ENCODE data around the gene SMIM9.

SMIM9 gene

DNA sequence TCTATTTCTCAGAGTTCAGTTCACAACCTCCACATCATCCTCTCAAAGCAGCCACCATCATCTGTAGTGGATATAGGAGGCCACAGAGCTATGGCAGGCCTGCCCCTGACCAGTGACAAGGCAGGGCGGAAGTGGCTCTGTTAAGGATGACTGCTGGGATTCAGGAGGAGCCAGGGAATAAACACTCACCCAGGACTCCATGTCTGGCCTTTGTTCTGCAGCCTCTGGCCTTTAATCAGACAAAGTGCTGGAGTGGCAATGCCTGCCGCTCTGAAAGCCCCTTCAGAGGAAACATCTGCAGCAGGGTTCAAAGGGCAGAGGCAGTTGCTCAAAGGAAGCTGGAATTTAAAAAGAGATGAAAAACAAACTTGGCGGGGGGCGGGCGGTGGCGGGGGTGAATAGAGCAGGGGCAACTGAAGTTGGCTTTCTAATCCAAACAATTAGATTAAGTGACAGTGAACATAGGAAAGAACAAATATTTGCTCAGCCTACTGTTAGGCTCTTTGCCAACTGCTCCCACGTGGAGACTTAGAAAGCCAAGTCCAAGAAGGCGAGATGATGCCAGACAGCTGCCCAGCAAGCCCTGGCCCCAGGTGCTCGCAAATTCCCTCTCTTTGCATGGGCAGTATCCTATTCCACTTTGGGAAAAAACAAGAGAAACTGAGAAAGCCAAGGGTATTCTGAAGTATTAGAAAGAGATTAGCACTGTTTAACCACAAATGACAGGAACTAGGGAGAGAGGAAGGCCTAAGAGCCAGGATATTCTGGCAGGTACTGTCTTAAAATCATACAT lies 34.7 kb downstream of the SMIM9 start:
- no peaks in the 10 kb centered on the region for H3K9me3 ChIP-seq (ENCODE audit: control insufficient read depth, low read length)
- peaks cover 18% of the 10 kb centered on the region for H3K4me1 ChIP-seq (ENCODE audit: control insufficient read depth, insufficient read depth, low read length)
- peaks cover 3% of the 10 kb centered on the region for H3K27me3 ChIP-seq (replicated peaks; ENCODE audit: control insufficient read depth, insufficient read depth, low read length)
- H3K36me3 ChIP-seq (ENCODE audit: control insufficient read depth, insufficient read depth, low read length, severe bottlenecking), result no peaks in the 10 kb centered on the region
- DNase-seq (ENCODE audit: low read depth), result no peak
- H3K9ac ChIP-seq (ENCODE audit: low read length), result no peak overlapping the region
- no peak overlapping the region for H3K4me3 ChIP-seq (ENCODE audit: low read length)

DNA sequence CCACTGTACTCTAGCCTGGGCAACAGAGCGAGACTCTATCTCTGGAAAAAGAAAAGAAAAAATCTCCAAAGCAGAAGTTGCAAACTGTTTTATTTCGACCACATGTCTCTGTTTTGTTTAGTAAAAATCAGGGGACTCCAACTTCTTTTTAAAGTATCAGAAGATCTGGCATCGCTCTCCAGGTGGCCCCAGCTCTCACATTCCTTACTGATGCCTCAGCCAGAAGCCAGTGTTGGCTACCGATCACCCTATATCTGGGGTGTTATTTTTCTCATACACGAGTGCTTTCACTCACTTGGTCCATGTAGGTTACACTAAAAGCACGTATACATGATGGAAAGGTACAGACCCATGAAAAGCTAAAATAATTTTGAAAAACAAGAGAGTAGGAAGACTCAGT lies 37.5 kb downstream of the SMIM9 start:
- no peak overlapping the region for H3K4me3 ChIP-seq (ENCODE audit: low read length)
- no peak overlapping the region for H3K9ac ChIP-seq (ENCODE audit: low read length)
- DNase-seq (ENCODE audit: low read depth), result no peak
- H3K27me3 ChIP-seq (replicated peaks; ENCODE audit: control insufficient read depth, insufficient read depth, low read length), result peaks cover 3% of the 10 kb centered on the region
- no peaks in the 10 kb centered on the region for H3K9me3 ChIP-seq (ENCODE audit: control insufficient read depth, low read length)
- no peaks in the 10 kb centered on the region for H3K36me3 ChIP-seq (ENCODE audit: control insufficient read depth, insufficient read depth, low read length, severe bottlenecking)
- peaks cover 11% of the 10 kb centered on the region for H3K4me1 ChIP-seq (ENCODE audit: control insufficient read depth, insufficient read depth, low read length)

DNA sequence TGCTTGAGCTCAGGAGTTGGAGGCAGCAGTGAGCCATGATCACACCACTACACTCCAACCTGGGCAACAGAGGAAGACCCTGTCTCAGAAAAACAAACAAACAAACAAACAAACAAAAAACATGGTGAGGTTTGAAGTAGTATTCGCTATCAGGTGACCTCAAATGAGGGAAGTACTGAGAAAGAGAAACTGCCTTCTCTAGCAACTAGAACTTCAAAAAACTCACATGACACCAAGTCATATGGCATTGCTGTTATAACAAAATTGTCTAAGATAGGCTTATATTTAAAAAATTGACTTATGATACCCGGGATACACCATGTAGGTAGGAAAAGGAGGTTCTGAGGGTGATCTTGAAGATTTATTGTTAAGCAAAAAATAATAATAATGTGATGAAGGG lies 39.4 kb downstream of the SMIM9 start:
- no peaks in the 10 kb centered on the region for H3K36me3 ChIP-seq (ENCODE audit: control insufficient read depth, insufficient read depth, low read length, severe bottlenecking)
- no peaks in the 10 kb centered on the region for H3K27me3 ChIP-seq (replicated peaks; ENCODE audit: control insufficient read depth, insufficient read depth, low read length)
- DNase-seq (ENCODE audit: low read depth), result no peak
- H3K9me3 ChIP-seq (ENCODE audit: control insufficient read depth, low read length), result no peaks in the 10 kb centered on the region
- no peak overlapping the region for H3K9ac ChIP-seq (ENCODE audit: low read length)
- peaks cover 4% of the 10 kb centered on the region for H3K4me1 ChIP-seq (ENCODE audit: control insufficient read depth, insufficient read depth, low read length)
- no peak overlapping the region for H3K4me3 ChIP-seq (ENCODE audit: low read length)

DNA sequence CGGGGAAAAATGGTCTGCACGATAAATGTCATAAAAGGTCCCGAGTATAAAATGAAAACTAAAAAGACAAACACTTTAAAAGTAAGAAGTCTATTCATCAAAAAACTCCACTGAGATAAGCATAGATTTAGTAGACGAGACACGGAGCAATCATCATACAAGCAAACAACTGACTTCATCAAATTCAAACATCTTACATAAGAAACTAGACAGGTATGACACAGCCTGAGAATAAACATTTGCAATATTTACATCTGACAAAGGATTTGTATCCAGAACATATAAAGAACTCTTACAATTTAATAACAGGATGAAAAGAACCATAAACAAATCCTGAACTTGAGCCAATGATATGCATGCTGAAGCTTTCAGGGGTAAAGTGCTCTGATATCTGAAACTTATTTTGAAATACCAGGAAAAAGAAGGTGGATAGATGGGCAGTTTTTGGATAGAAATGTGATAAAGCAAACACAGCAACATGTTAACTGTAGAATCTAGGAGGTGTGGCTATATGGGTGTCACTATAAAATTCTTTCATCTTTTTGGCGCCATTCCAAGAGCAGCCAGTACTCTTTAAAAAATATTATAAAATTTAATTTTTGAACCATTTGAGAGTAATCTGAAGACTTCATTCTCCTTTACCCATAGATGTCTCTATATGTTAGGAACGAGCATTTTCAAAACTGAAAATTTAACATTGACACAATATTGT lies 41.2 kb downstream of the SMIM9 start:
- no peak for DNase-seq (ENCODE audit: low read depth)
- Histone ChIP-seq H3K36me3 (ENCODE audit: control insufficient read depth, insufficient read depth, low read length, severe bottlenecking) (no peaks in the 10 kb centered on the region), H3K9ac (ENCODE audit: low read length) (no peak overlapping the region), H3K27me3 (replicated peaks; ENCODE audit: control insufficient read depth, insufficient read depth, low read length) (no peaks in the 10 kb centered on the region), H3K9me3 (ENCODE audit: control insufficient read depth, low read length) (no peaks in the 10 kb centered on the region), H3K4me3 (ENCODE audit: low read length) (no peak overlapping the region), H3K4me1 (ENCODE audit: control insufficient read depth, insufficient read depth, low read length) (no peaks in the 10 kb centered on the region)

DNA sequence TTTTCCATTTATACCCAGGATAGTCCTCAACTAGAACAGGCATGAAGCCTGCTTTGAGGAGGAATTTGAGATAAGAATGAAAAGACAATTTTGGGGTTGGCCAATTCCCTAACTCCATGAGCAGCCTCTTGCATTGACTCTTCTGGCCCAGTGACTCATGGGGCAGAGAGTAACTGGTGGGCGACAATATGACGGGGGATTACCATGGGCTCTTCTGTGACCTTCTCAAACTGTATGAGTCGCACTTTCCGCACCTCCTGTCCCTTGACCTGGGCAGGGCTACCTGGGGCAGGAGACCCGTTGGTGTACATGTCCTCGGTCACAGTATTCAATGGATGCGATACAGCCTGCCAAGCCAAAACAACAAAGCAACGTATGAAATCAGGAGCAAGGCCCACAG lies 42.5 kb downstream of the SMIM9 start:
- H3K9me3 ChIP-seq (ENCODE audit: control insufficient read depth, low read length), result no peaks in the 10 kb centered on the region
- DNase-seq (ENCODE audit: low read depth), result no peak
- no peaks in the 10 kb centered on the region for H3K4me1 ChIP-seq (ENCODE audit: control insufficient read depth, insufficient read depth, low read length)
- no peaks in the 10 kb centered on the region for H3K36me3 ChIP-seq (ENCODE audit: control insufficient read depth, insufficient read depth, low read length, severe bottlenecking)
- H3K9ac ChIP-seq (ENCODE audit: low read length), result no peak overlapping the region
- no peak overlapping the region for H3K4me3 ChIP-seq (ENCODE audit: low read length)
- H3K27me3 ChIP-seq (replicated peaks; ENCODE audit: control insufficient read depth, insufficient read depth, low read length), result no peaks in the 10 kb centered on the region

DNA sequence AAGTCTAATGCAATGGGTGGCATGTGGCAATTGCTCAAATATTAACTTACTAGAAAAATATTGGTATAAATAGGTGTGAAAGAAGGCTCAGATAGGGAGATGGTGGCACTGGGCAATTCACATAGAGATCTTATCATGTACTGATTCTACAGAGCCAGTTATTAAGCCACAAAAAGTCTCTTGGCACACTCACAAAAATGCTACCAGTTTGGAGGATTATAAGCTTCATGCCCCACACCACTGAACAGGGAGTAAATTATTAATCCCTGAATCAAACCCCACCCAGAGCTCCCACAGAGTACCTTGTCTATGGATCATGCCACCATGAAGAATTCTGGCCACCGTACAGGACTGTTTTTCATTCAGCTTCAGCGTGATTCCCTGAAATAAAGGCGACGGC lies 43.0 kb downstream of the SMIM9 start:
- H3K9me3 ChIP-seq (ENCODE audit: control insufficient read depth, low read length), result no peaks in the 10 kb centered on the region
- no peaks in the 10 kb centered on the region for H3K4me1 ChIP-seq (ENCODE audit: control insufficient read depth, insufficient read depth, low read length)
- no peak for DNase-seq (ENCODE audit: low read depth)
- H3K9ac ChIP-seq (ENCODE audit: low read length), result no peak overlapping the region
- H3K27me3 ChIP-seq (replicated peaks; ENCODE audit: control insufficient read depth, insufficient read depth, low read length), result no peaks in the 10 kb centered on the region
- H3K4me3 ChIP-seq (ENCODE audit: low read length), result no peak overlapping the region
- H3K36me3 ChIP-seq (ENCODE audit: control insufficient read depth, insufficient read depth, low read length, severe bottlenecking), result no peaks in the 10 kb centered on the region

DNA sequence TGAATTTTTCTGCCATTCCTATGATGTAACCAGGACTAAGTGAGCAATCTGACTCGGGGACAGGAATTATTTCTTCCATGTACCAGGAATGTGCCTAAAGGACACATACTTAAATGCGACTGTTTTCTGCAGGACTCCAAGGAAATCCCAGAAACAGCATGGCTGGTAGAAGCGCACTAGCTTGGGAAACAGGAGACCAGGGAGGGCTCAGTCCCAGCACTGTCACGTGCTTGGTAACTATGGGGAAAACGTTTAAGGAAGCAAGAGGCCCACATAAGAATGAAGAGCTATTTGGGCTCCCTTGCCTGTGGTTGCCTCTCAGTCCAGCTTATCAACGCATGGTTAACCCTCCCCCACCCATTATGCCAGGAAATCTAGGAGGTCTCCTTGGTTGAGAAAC lies 48.7 kb downstream of the SMIM9 start:
- peaks cover 14% of the 10 kb centered on the region for H3K36me3 ChIP-seq (ENCODE audit: control insufficient read depth, insufficient read depth, low read length, severe bottlenecking)
- no peak for DNase-seq (ENCODE audit: low read depth)
- H3K4me1 ChIP-seq (ENCODE audit: control insufficient read depth, insufficient read depth, low read length), result peaks cover 4% of the 10 kb centered on the region
- H3K27me3 ChIP-seq (replicated peaks; ENCODE audit: control insufficient read depth, insufficient read depth, low read length), result no peaks in the 10 kb centered on the region
- no peaks in the 10 kb centered on the region for H3K9me3 ChIP-seq (ENCODE audit: control insufficient read depth, low read length)
- H3K9ac ChIP-seq (ENCODE audit: low read length), result no peak overlapping the region
- no peak overlapping the region for H3K4me3 ChIP-seq (ENCODE audit: low read length)

DNA sequence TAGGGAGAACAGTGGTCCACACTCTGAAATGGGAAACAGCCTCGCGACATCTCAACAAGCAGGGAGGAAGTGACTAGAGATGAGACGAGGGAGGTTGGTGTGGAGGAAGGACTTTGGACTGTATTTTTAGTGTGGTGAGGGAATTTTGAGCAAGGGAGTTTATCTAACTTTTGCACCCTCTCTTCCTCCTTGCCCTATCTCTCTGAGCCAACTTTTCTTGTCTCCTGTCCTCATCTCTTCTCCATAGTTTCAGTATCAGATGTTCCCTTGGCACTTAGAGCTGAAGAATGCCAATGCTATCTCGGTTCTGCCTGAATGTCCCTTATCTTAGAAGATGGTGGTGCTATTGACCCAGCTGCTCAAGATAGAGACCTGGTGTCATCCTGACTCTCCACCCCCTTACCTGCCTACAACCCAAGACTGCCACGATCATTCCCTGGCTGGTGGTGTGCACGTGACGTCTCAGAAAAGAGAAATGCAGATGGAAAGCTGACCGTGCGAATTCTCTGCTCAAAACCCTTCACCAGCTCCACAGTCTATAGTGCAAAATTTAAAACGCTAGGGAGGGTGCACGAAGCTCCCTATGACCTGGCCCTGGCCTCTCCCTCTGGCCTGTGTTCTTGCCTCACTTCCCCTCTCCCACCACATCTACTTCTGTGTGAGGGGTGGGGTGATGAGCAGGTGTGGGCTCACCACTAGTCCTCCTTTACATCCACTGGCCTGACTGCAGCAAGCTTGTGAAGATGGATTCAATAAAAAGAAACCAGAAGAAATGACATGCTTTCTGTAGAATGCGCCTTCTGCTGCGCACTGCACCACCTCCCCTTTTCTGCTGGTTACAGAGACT lies 50.1 kb downstream of the SMIM9 start:
- Histone ChIP-seq H3K9me3 (ENCODE audit: control insufficient read depth, low read length) (no peaks in the 10 kb centered on the region), H3K9ac (ENCODE audit: low read length) (no peak overlapping the region), H3K4me1 (ENCODE audit: control insufficient read depth, insufficient read depth, low read length) (peaks cover 4% of the 10 kb centered on the region), H3K27me3 (replicated peaks; ENCODE audit: control insufficient read depth, insufficient read depth, low read length) (no peaks in the 10 kb centered on the region), H3K36me3 (ENCODE audit: control insufficient read depth, insufficient read depth, low read length, severe bottlenecking) (peaks cover 14% of the 10 kb centered on the region), H3K4me3 (ENCODE audit: low read length) (no peak overlapping the region)
- no peak for DNase-seq (ENCODE audit: low read depth)

DNA sequence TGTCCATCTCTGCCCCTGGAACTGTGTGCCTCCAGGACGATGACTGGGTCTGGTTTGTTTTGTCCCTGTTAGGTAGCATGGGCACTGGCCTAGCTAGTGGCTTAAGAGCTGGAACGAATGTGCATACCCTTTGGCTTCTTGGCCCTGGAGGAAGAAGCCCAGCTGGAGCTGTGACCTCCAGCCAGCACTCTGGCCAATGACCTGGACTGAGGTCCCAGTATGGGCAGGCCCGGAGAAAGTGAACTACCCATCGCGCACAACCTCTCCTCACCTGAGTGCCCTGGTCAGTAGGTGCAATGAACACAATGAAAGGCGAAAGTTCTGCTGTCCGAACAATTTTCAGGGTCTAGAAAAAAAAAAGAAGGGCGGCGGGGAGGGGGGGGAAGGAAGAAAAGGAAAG lies 53.5 kb downstream of the SMIM9 start:
- no peak overlapping the region for H3K4me3 ChIP-seq (ENCODE audit: low read length)
- H3K9ac ChIP-seq (ENCODE audit: low read length), result no peak overlapping the region
- peaks cover 28% of the 10 kb centered on the region for H3K4me1 ChIP-seq (ENCODE audit: control insufficient read depth, insufficient read depth, low read length)
- H3K36me3 ChIP-seq (ENCODE audit: control insufficient read depth, insufficient read depth, low read length, severe bottlenecking), result peaks cover 28% of the 10 kb centered on the region
- no peaks in the 10 kb centered on the region for H3K9me3 ChIP-seq (ENCODE audit: control insufficient read depth, low read length)
- no peaks in the 10 kb centered on the region for H3K27me3 ChIP-seq (replicated peaks; ENCODE audit: control insufficient read depth, insufficient read depth, low read length)
- DNase-seq (ENCODE audit: low read depth), result no peak

DNA sequence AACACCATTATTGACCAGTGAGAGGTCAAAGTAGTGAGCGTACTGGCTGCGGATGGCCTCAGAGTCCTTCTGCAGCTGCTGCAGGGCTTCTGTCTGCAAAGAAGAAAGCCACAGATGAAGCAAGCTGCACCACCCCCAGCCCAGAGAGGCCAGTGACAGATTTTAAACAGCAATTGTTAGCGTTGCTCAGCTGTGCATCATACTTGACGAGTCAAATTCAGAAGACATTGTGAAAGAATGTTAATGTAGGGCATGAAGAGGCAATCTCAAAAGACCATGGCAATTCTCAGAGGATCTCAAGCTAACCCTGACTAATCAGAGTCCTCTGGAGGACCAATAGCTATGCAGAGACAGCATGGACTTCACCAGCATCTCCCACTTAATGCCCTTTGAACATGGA lies 55.2 kb downstream of the SMIM9 start:
- no peaks in the 10 kb centered on the region for H3K9me3 ChIP-seq (ENCODE audit: control insufficient read depth, low read length)
- no peaks in the 10 kb centered on the region for H3K27me3 ChIP-seq (replicated peaks; ENCODE audit: control insufficient read depth, insufficient read depth, low read length)
- H3K36me3 ChIP-seq (ENCODE audit: control insufficient read depth, insufficient read depth, low read length, severe bottlenecking), result peaks cover 41% of the 10 kb centered on the region
- DNase-seq (ENCODE audit: low read depth), result peak; percentile 9
- H3K4me3 ChIP-seq (ENCODE audit: low read length), result no peak overlapping the region
- H3K4me1 ChIP-seq (ENCODE audit: control insufficient read depth, insufficient read depth, low read length), result peaks cover 34% of the 10 kb centered on the region
- no peak overlapping the region for H3K9ac ChIP-seq (ENCODE audit: low read length)

DNA sequence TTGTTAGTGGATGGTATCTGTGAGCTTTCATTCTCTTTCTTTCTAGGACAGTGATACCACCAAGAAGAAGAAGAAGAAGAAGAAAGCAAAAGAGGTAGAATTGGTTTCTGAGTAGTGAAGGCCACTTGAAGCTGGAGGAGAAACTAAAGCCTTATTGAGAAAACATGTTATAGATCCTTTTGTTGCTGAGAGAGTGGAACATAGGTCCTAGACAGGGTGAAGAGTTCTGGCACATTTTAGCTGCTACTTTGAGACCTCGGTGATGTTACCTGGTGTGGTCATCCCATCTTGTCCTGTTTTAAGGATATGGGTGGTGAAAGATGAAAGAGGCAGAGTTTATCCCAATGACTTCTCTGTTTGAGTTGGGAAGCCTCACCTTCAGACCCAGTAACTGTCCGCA lies 57.7 kb downstream of the SMIM9 start:
- H3K4me1 ChIP-seq (ENCODE audit: control insufficient read depth, insufficient read depth, low read length), result peaks cover 33% of the 10 kb centered on the region
- no peak overlapping the region for H3K9ac ChIP-seq (ENCODE audit: low read length)
- H3K4me3 ChIP-seq (ENCODE audit: low read length), result no peak overlapping the region
- no peaks in the 10 kb centered on the region for H3K27me3 ChIP-seq (replicated peaks; ENCODE audit: control insufficient read depth, insufficient read depth, low read length)
- DNase-seq (ENCODE audit: low read depth), result no peak
- H3K36me3 ChIP-seq (ENCODE audit: control insufficient read depth, insufficient read depth, low read length, severe bottlenecking), result peaks cover 49% of the 10 kb centered on the region
- H3K9me3 ChIP-seq (ENCODE audit: control insufficient read depth, low read length), result no peaks in the 10 kb centered on the region
